Fibroblast of mammary gland (primary cell): Measurements from ENCODE around the gene DST.

Source experiments
- DNase-seq: peaks from one replicate; pipeline ENCODE4 v3.0.0-alpha.2; 2010; ENCODE audit warnings: low read depth
- H3K4me3 ChIP-seq: 2 replicates; pipeline ENCODE4 v1.5.1; 2011; ENCODE audit warnings: low read depth, mild to moderate bottlenecking, low read length, moderate library complexity; ENCODE audit not compliant: control insufficient read depth
- CTCF ChIP-seq: conservative IDR thresholded peaks from 2 replicates; pipeline ENCODE4 v1.5.1; 2011; ENCODE audit warnings: low read depth, low read length, inconsistent platforms; ENCODE audit not compliant: control insufficient read depth, insufficient read depth

DST gene

GRCh38 chr6:56444855-56445254, 197.8 kb downstream of the DST start:
- TF ChIP-seq CTCF: no peak

GRCh38 chr6:56440551-56440981, 202.1 kb downstream of the DST start:
- no peak overlapping the region for H3K4me3 ChIP-seq
- no peak for DNase-seq
- TF ChIP-seq CTCF: no peak

More at GRCh38 chr6:56444855-56445254, 197.8 kb downstream of the DST start:
- no peak for DNase-seq
- no peak overlapping the region for H3K4me3 ChIP-seq

GRCh38 chr6:56437171-56437900, 205.4 kb downstream of the DST start:
- peak; percentile 17 for DNase-seq
- TF ChIP-seq CTCF: no peak
- H3K4me3 ChIP-seq: no peak overlapping the region

GRCh38 chr6:56435754-56436153, 206.9 kb downstream of the DST start:
- TF ChIP-seq CTCF: no peak
- DNase-seq: no peak
- H3K4me3 ChIP-seq: no peak overlapping the region

- H3K4me3 ChIP-seq: no peak overlapping the region
- TF ChIP-seq CTCF: no peak
- DNase-seq: no peak
These were observed 207.4 kb downstream of the DST start for GRCh38 chr6:56435326-56435725.

- no peak for DNase-seq
- no peak for TF ChIP-seq CTCF
- no peak overlapping the region for H3K4me3 ChIP-seq
These were observed 208.1 kb downstream of the DST start for GRCh38 chr6:56434606-56435005.
